ENCODE data around the gene RELN. TPM values are rescaled to one million over a fixed set of nuclear protein-coding genes. Genes with fewer than 3 reads are reported as not detected.

RELN gene
- total RNA-seq, 1 experiment from 2014 or later, result 8.0 TPM

DNA sequence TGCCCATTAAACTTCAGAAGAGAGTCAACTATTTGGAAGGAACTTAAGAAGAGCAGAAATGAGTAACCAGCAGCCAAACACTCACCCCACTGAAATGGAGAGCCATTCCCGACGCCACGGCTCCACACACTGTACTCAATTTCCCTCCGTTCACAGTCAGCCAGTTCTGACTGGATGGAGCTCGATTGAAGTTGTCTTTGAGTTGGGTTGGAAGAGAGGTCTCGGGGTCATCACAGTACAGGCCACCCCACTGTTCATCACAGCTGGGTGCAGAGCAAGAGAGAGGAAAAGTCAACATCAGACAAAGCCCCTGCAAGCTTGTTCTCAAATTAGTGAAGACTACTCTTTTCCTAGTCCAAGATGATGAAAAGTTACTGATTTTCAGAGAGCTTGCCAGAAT is 467.5 kb downstream of the RELN start:
- DNase-seq (no peak), ATAC-seq (no peak)
- no peak for TF ChIP-seq CTCF (conservative IDR thresholded peaks at IDR 0.05; ENCODE audit: low read depth, low read length)
- TF ChIP-seq EZH2phosphoT487 (IDR thresholded peaks at IDR 0.05; ENCODE audit: borderline replicate concordance, low read length), result no peak
- TF ChIP-seq EZH2 (IDR thresholded peaks at IDR 0.05; ENCODE audit: low read length, unreplicated experiment), result no peak
- no peaks in the 10 kb centered on the region for H3F3A ChIP-seq (ENCODE audit: low read length, unreplicated experiment)
- H3K27me3 ChIP-seq (ENCODE audit: low read length), result no peaks in the 10 kb centered on the region
- H3K9me2 ChIP-seq (replicated peaks; ENCODE audit: low read length), result no peaks in the 10 kb centered on the region
- H3K36me3 ChIP-seq (ENCODE audit: low read depth, low read length), result no peaks in the 10 kb centered on the region
- CTCF ChIA-PET, result no interaction called here
- intact Hi-C loops (cut with micrococcal nuclease), result loop anchor here (10.0 kb wide), 1 partner anchor 733 kb away; no protein-coding TSS in a partner anchor
- no peak overlapping the region for H3K27ac ChIP-seq (ENCODE audit: low read length)
- H3K4me2 ChIP-seq (ENCODE audit: low read length), result no peak overlapping the region
- H3K4me3 ChIP-seq (ENCODE audit: low read length), result no peak overlapping the region
- POLR2A ChIA-PET (ENCODE audit: unreplicated experiment), result no interaction called here
- no peaks in the 10 kb centered on the region for H3K9me3 ChIP-seq (ENCODE audit: low read length)
- no peak overlapping the region for H3K9ac ChIP-seq (ENCODE audit: low read length)
- BruUV-seq (replicated peaks), result no TSS peak
- H4K20me1 ChIP-seq (ENCODE audit: low read length), result no peaks in the 10 kb centered on the region
- H3K79me2 ChIP-seq (ENCODE audit: low read length), result no peaks in the 10 kb centered on the region
- H2AFZ ChIP-seq (ENCODE audit: low read length), result no peak overlapping the region
- H3K4me1 ChIP-seq (ENCODE audit: insufficient read depth, low read length), result no peaks in the 10 kb centered on the region

DNA sequence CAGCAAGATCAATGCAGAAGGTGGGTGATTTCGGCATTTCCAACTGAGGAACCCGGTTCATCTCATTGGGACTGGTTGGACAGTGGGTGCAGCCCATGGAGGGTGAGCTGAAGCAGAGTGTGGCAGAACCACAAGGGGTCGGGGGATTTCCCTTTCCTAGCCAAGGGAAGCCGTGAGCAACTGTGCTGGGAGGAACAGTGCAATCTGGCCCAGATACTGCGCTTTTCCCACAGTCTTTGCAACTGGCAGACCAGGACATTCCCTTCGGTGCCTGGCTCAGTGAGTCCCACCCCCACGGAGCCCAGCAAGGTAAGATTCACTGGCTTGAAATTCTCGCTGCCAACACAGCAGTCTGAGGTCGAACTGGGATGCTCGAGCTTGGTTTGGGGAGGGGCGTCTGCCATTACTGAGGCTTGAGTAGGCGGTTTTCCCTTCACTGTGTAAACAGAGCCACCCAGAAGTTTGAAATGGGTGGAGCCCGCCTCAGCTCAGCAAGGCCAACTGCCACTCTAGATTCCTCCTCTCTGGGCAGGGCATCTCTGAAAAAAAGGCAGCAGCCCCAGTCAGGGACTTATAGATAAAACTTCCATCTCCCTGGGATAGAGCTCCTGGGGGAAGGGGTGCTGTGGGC is 484.8 kb downstream of the RELN start:
- BruUV-seq (replicated peaks), result no TSS peak
- DNase-seq (no peak), ATAC-seq (no peak)
- Histone ChIP-seq H3K4me2 (ENCODE audit: low read length) (no peak overlapping the region), H2AFZ (ENCODE audit: low read length) (no peak overlapping the region), H4K20me1 (ENCODE audit: low read length) (no peaks in the 10 kb centered on the region), H3K9me2 (replicated peaks; ENCODE audit: low read length) (no peaks in the 10 kb centered on the region), H3K4me3 (ENCODE audit: low read length) (no peak overlapping the region), H3F3A (ENCODE audit: low read length, unreplicated experiment) (no peaks in the 10 kb centered on the region), H3K4me1 (ENCODE audit: insufficient read depth, low read length) (no peaks in the 10 kb centered on the region), H3K27me3 (ENCODE audit: low read length) (no peaks in the 10 kb centered on the region), H3K9ac (ENCODE audit: low read length) (no peak overlapping the region), H3K27ac (ENCODE audit: low read length) (no peak overlapping the region), H3K9me3 (ENCODE audit: low read length) (no peaks in the 10 kb centered on the region), H3K36me3 (ENCODE audit: low read depth, low read length) (no peaks in the 10 kb centered on the region), H3K79me2 (ENCODE audit: low read length) (no peaks in the 10 kb centered on the region)
- intact Hi-C loops (cut with micrococcal nuclease), result no loop called here
- POLR2A ChIA-PET (ENCODE audit: unreplicated experiment), result no interaction called here
- TF ChIP-seq EZH2phosphoT487 (IDR thresholded peaks at IDR 0.05; ENCODE audit: borderline replicate concordance, low read length), result no peak
- TF ChIP-seq CTCF (conservative IDR thresholded peaks at IDR 0.05; ENCODE audit: low read depth, low read length), result no peak
- no peak for TF ChIP-seq EZH2 (IDR thresholded peaks at IDR 0.05; ENCODE audit: low read length, unreplicated experiment)
- CTCF ChIA-PET, result no interaction called here

DNA sequence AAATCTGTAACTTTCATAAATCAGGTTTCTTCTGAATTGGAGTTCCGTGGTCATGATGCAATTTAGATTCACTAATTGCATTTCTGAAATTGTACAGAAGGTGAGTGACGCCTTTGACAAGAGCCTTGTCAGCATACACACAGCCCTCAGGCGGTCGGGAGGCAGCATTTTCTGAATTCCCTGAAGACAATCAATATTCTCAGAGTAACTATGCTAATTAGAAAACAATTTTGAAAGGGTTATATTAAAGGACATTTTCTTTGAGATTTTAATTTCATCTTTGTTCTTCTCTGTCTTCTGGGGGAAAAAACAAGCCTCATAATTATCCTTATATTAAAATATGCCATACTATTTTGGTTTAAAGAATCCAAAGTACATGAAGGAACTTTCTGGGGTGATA is 488.3 kb downstream of the RELN start:
- H3K36me3 ChIP-seq (ENCODE audit: low read depth, low read length), result no peaks in the 10 kb centered on the region
- H3K27me3 ChIP-seq (ENCODE audit: low read length), result no peaks in the 10 kb centered on the region
- no peak overlapping the region for H3K4me2 ChIP-seq (ENCODE audit: low read length)
- H2AFZ ChIP-seq (ENCODE audit: low read length), result no peak overlapping the region
- no peak overlapping the region for H3K9ac ChIP-seq (ENCODE audit: low read length)
- no peaks in the 10 kb centered on the region for H3F3A ChIP-seq (ENCODE audit: low read length, unreplicated experiment)
- H3K9me3 ChIP-seq (ENCODE audit: low read length), result no peaks in the 10 kb centered on the region
- H3K4me3 ChIP-seq (ENCODE audit: low read length), result no peak overlapping the region
- TF ChIP-seq CTCF (conservative IDR thresholded peaks at IDR 0.05; ENCODE audit: low read depth, low read length), result no peak
- no peak for TF ChIP-seq EZH2 (IDR thresholded peaks at IDR 0.05; ENCODE audit: low read length, unreplicated experiment)
- no peak for TF ChIP-seq EZH2phosphoT487 (IDR thresholded peaks at IDR 0.05; ENCODE audit: borderline replicate concordance, low read length)
- H3K79me2 ChIP-seq (ENCODE audit: low read length), result no peaks in the 10 kb centered on the region
- DNase-seq (no peak), ATAC-seq (no peak)
- POLR2A ChIA-PET (ENCODE audit: unreplicated experiment), result no interaction called here
- CTCF ChIA-PET, result no interaction called here
- intact Hi-C loops (cut with micrococcal nuclease), result no loop called here
- H4K20me1 ChIP-seq (ENCODE audit: low read length), result no peaks in the 10 kb centered on the region
- no TSS peak for BruUV-seq (replicated peaks)
- H3K9me2 ChIP-seq (replicated peaks; ENCODE audit: low read length), result no peaks in the 10 kb centered on the region
- no peaks in the 10 kb centered on the region for H3K4me1 ChIP-seq (ENCODE audit: insufficient read depth, low read length)
- H3K27ac ChIP-seq (ENCODE audit: low read length), result no peak overlapping the region
